Endothelial cell of umbilical vein (primary cell): ENCODE measurements around the gene SNAPC4. TPM values are rescaled to one million over a fixed set of nuclear protein-coding genes. Genes with fewer than 3 reads are reported as not detected.
"Not testable (repeated sequence)": the region's sequence is repeated elsewhere in the genome, so short reads cannot be mapped to it uniquely, and the experiment has no call there.

ENCODE experiments used
- BruUV-seq: library from RNA; stranded (reverse); fragments of 400-500 nt; replicated peaks from 2 replicates; lab custom pipeline; 2021; lab: Mats Ljungman, UMichigan
- CTCF ChIA-PET: fragments of 300-600, 350-600 bp; sonication (Branson Sonifier 250); formaldehyde crosslinking; loops from one replicate; lab custom pipeline; 2021; ENCODE audit warnings: antibody characterized with exemption, inconsistent platforms; lab: Charles Lee
- POLR2A ChIA-PET: fragments of 300-600, 350-600 bp; sonication (Branson Sonifier 250); formaldehyde crosslinking; loops from one replicate; lab custom pipeline; 2021; ENCODE audit warnings: antibody characterized with exemption, inconsistent platforms; lab: Charles Lee
- DNase-seq: peaks from one replicate; pipeline ENCODE4 v3.0.0-alpha.2; 2011; ENCODE audit warnings: low read depth, low spot score
- FAIRE-seq: peaks from 2 replicates; lab custom pipeline; 2011; peaks lifted over from hg19 to GRCh38; lab: Jason Lieb, UNC
- H2AFZ ChIP-seq: 2 replicates; pipeline ENCODE4 v1.6.0; 2012; ENCODE audit warnings: low read depth, low read length, control low read depth, inconsistent platforms
- H3K27ac ChIP-seq: 2 replicates; pipeline ENCODE4 v1.5.1; 2011; ENCODE audit warnings: low read depth, mild to moderate bottlenecking, control low read depth, low read length, moderate library complexity; ENCODE audit not compliant: insufficient read depth
- H3K27me3 ChIP-seq, 2 experiments: 2 replicates each; pipeline versions ENCODE4 v1.6.0 to v1.6.1; 2011; ENCODE audit warnings: low read length in 2 of 2, mixed read lengths in 1 of 2; ENCODE audit not compliant: control insufficient read depth in 2 of 2, insufficient read depth in 2 of 2
- H3K36me3 ChIP-seq, 2 experiments: 2 replicates in 1 of 2; 3 replicates in 1 of 2; pipeline ENCODE4 v1.5.1; 2011; ENCODE audit warnings: low read length in 2 of 2, mild to moderate bottlenecking in 1 of 2, moderate library complexity in 1 of 2; ENCODE audit not compliant: control insufficient read depth in 2 of 2, insufficient read depth in 2 of 2; ENCODE audit errors: extremely low read depth in 1 of 2
- H3K4me1 ChIP-seq: 3 replicates; pipeline ENCODE4 v1.5.1; 2011; ENCODE audit warnings: mild to moderate bottlenecking, low read length; ENCODE audit not compliant: control insufficient read depth, insufficient read depth; ENCODE audit errors: extremely low read depth
- H3K4me2 ChIP-seq: 2 replicates; pipeline ENCODE4 v1.6.1; 2011; ENCODE audit warnings: low read length, control low read depth, mixed read lengths; ENCODE audit not compliant: insufficient read depth
- H3K4me3 ChIP-seq, 3 experiments: fragments of 200-600 bp in 1 of 3; sonication (generic), shearing (Covaris generic) in 1 of 3; replicated peaks in 1 of 3; 2 replicates each; pipeline ENCODE4 v1.5.1; 2011 to 2016; ENCODE audit warnings: control low read depth in 3 of 3, low read length in 3 of 3, mild to moderate bottlenecking in 2 of 3, inconsistent platforms in 1 of 3, low read depth in 1 of 3, moderate library complexity in 1 of 3; ENCODE audit not compliant: insufficient read depth in 1 of 3
- H3K79me2 ChIP-seq: 2 replicates; pipeline ENCODE4 v1.6.0; 2012; ENCODE audit warnings: low read length, inconsistent platforms; ENCODE audit not compliant: control insufficient read depth, insufficient read depth
- H3K9ac ChIP-seq: replicated peaks from 2 replicates; pipeline ENCODE3; 2011; ENCODE audit warnings: low read length, control low read depth; ENCODE audit not compliant: insufficient read depth; ENCODE audit errors: extremely low read depth
- H3K9me1 ChIP-seq: replicated peaks from 3 replicates; pipeline ENCODE4 v1.6.0; 2011; ENCODE audit warnings: mild to moderate bottlenecking, low read length; ENCODE audit not compliant: control insufficient read depth, insufficient read depth; ENCODE audit errors: extremely low read depth
- H3K9me3 ChIP-seq: replicated peaks from 2 replicates; pipeline ENCODE4 v1.5.1; 2012; ENCODE audit warnings: low read length, inconsistent platforms; ENCODE audit not compliant: control insufficient read depth, insufficient read depth
- H4K20me1 ChIP-seq: replicated peaks from 2 replicates; pipeline ENCODE3; 2011; ENCODE audit warnings: mild to moderate bottlenecking, low read length; ENCODE audit not compliant: control insufficient read depth, insufficient read depth; ENCODE audit errors: extremely low read depth
- CTCF ChIP-seq, 2 donors: IDR thresholded peaks; 1 replicate in 1 of 2; 2 replicates in 1 of 2; pipeline ENCODE4 v1.5.1; 2011; ENCODE audit warnings: low read length in 2 of 2, mild to moderate bottlenecking in 2 of 2, moderate library complexity in 2 of 2, control low read depth in 1 of 2, inconsistent platforms in 1 of 2, low read depth in 1 of 2; ENCODE audit not compliant: insufficient read depth in 1 of 2; ENCODE audit errors: extremely low read depth in 1 of 2
- EZH2 ChIP-seq: IDR thresholded peaks from 2 replicates; pipeline ENCODE4 v1.6.1; 2012; ENCODE audit warnings: borderline replicate concordance, low read depth, mild to moderate bottlenecking, moderate library complexity, low read length, inconsistent platforms; ENCODE audit not compliant: severe bottlenecking
- FOS ChIP-seq: IDR thresholded peaks from 2 replicates; pipeline ENCODE4 v1.6.1; 2011; ENCODE audit warnings: mild to moderate bottlenecking, low read length, moderate library complexity, borderline replicate concordance; ENCODE audit not compliant: insufficient read depth
- GATA2 ChIP-seq: IDR thresholded peaks from 2 replicates; pipeline ENCODE4 v1.7.0; 2011; ENCODE audit warnings: low read depth, mild to moderate bottlenecking, moderate library complexity, mixed read lengths, low read length; ENCODE audit not compliant: insufficient read length, insufficient read depth
- JUN ChIP-seq: IDR thresholded peaks from 2 replicates; pipeline ENCODE4 v1.6.1; 2011; ENCODE audit warnings: borderline replicate concordance, low read depth; ENCODE audit not compliant: insufficient read length, insufficient read depth
- MAX ChIP-seq: IDR thresholded peaks from 2 replicates; pipeline ENCODE4 v1.6.1; 2011; ENCODE audit not compliant: insufficient read depth, insufficient read length
- MYC ChIP-seq: IDR thresholded peaks from one replicate; pipeline ENCODE4 v1.6.1; 2011; ENCODE audit warnings: mild to moderate bottlenecking, low read depth, low read length
- POLR2A ChIP-seq: IDR thresholded peaks from 2 replicates; pipeline ENCODE4 v1.6.1; 2012; ENCODE audit warnings: low read depth, mild to moderate bottlenecking, control low read depth, low read length
- POLR2AphosphoS5 ChIP-seq: IDR thresholded peaks from 2 replicates; pipeline ENCODE4 v1.6.1; 2012; ENCODE audit warnings: low read depth, mild to moderate bottlenecking, control low read depth, low read length, moderate library complexity; ENCODE audit not compliant: insufficient read depth
- dilution Hi-C: fragments of 300-500 bp; cut with MboI; formaldehyde crosslinking; loops from one replicate; pipeline ENCODE4 v1.15.0; 2019; ENCODE audit warnings: low sequenced_read_pairs; ENCODE audit not compliant: extremely low pct_ligation_motif_present
- intact Hi-C: fragments of 100-400 bp; cut with micrococcal nuclease; formaldehyde crosslinking; loops from one replicate; pipeline ENCODE4 v1.10.0; 2022
- polyA plus RNA-seq, 4 experiments: library from polyadenylated mRNA; depleted of rRNA in 3 of 4; stranded (reverse) in 3 of 4; unstranded in 1 of 4; fragments of >200 nt; gene quantifications; 2 replicates each; pipeline versions ENCODE4 v1.2.1 to v1.2.3, GENCODE V29; 2011 to 2012; ENCODE audit warnings: missing spikeins in 1 of 4
- total RNA-seq: library from RNA; stranded (reverse); gene quantifications from 2 replicates; pipeline ENCODE4 v1.2.3, GENCODE V29; 2021

SNAPC4 gene
- total and polyA plus RNA-seq, 2 donors (not counting 3 experiments of a cell fraction or from before 2014, with no cell fraction given): 6.7 to 17.5 TPM

GRCh38 chr9:136426787-136427186 lies 26.8 kb upstream of the SNAPC4 start:
- no peak overlapping the region for H3K27ac ChIP-seq
- no peak overlapping the region for H3K4me2 ChIP-seq
- H3K27me3 ChIP-seq: no peaks in the 10 kb centered on the region
- ChIA-PET CTCF (no interaction called here), POLR2A (no interaction called here)
- no peaks in the 10 kb centered on the region for H3K9me1 ChIP-seq
- FAIRE-seq (no peak), DNase-seq (no peak)
- H3K4me1 ChIP-seq: no peaks in the 10 kb centered on the region
- dilution Hi-C loops (no loop called here), intact Hi-C loops (no loop called here)
- TF ChIP-seq FOS: no peak
- no peak for TF ChIP-seq POLR2A
- TF ChIP-seq CTCF (IDR thresholded peaks at IDR 0.05; ENCODE audit: extremely low read depth in 1 of 2, insufficient read depth in 1 of 2, low read depth in 1 of 2, low read length in 2 of 2): no peak
- no peak for TF ChIP-seq JUN
- no peak for TF ChIP-seq GATA2
- no peak for TF ChIP-seq MYC
- TF ChIP-seq MAX: no peak
- TF ChIP-seq EZH2: no peak
- TF ChIP-seq POLR2AphosphoS5: no peak
- H3K4me3 ChIP-seq: no peak overlapping the region
- BruUV-seq: no TSS peak
- H4K20me1 ChIP-seq: no peaks in the 10 kb centered on the region
- H3K9me3 ChIP-seq: no peaks in the 10 kb centered on the region
- no peaks in the 10 kb centered on the region for H3K79me2 ChIP-seq
- no peak overlapping the region for H3K9ac ChIP-seq
- peaks cover 10 to 37% of the 10 kb centered on the region in 2 experiments for H3K36me3 ChIP-seq
- H2AFZ ChIP-seq: no peak overlapping the region

- H3K4me2 ChIP-seq, DNase-seq, POLR2A ChIA-PET, FAIRE-seq, intact Hi-C loops, H3K4me1 ChIP-seq, H3K27me3 ChIP-seq, dilution Hi-C loops, H3K4me3 ChIP-seq, BruUV-seq, H3K9me1 ChIP-seq, H2AFZ ChIP-seq, CTCF ChIA-PET, H3K9ac ChIP-seq, H4K20me1 ChIP-seq, H3K79me2 ChIP-seq, H3K9me3 ChIP-seq, H3K27ac ChIP-seq: not testable (repeated sequence)
- H3K36me3 ChIP-seq: peaks cover 13 to 36% of the 10 kb centered on the region in 2 experiments
Observed at GRCh38 chr9:136425367-136425766, 25.4 kb upstream of the SNAPC4 start.
